Tibial nerve (tissue), 4 donors: ENCODE measurements around the gene JAK1.

Source experiments
- EP300 ChIP-seq, 2 donors: sonication (generic); formaldehyde crosslinking; IDR thresholded peaks; one replicate each; pipeline ENCODE4 v1.6.1; 2017; ENCODE audit warnings: antibody characterized with exemption in 2 of 2, mild to moderate bottlenecking in 1 of 2
- POLR2A ChIP-seq, 2 donors: fragments of 450-650 bp; IDR thresholded peaks; one replicate each; pipeline ENCODE4 v1.6.1; 2017; ENCODE audit warnings: antibody characterized with exemption in 2 of 2, mild to moderate bottlenecking in 2 of 2, moderate library complexity in 2 of 2
- TF ChIP-seq, protein P1 (sequence below), 5 experiments: fragments of 200-600 bp in 3 of 5; fragments of 450-650 bp in 2 of 5; sonication (generic) in 3 of 5; IDR thresholded peaks; one replicate each; pipeline ENCODE4 v1.5.1; 2016 to 2019; ENCODE audit warnings: antibody characterized with exemption in 5 of 5, mild to moderate bottlenecking in 3 of 5, moderate library complexity in 2 of 5

DNA sequence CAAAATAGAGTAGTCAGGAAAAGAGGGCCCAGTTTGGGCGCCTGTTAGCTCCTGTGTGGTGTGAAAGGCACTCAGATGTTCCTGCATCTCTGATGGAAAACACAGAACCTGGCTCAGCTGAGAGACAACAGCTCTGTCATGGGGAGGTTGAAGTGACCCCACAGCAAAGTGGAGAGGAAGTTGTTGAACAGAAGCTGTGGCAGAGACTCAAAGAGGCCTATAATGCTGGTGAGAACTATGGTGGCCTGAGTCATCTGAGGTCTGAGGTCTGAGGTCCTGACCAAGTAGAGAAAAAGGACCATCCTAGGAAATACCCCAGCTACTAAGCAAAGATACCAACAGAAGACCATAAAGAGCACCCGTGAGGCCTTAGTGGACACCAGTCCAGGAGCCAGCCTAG lies 45.6 kb upstream of the JAK1 start:
- TF ChIP-seq POLR2A (IDR thresholded peaks at IDR 0.05) (no peak), EP300 (IDR thresholded peaks at IDR 0.05) (no peak)
- TF ChIP-seq, protein P1, sequence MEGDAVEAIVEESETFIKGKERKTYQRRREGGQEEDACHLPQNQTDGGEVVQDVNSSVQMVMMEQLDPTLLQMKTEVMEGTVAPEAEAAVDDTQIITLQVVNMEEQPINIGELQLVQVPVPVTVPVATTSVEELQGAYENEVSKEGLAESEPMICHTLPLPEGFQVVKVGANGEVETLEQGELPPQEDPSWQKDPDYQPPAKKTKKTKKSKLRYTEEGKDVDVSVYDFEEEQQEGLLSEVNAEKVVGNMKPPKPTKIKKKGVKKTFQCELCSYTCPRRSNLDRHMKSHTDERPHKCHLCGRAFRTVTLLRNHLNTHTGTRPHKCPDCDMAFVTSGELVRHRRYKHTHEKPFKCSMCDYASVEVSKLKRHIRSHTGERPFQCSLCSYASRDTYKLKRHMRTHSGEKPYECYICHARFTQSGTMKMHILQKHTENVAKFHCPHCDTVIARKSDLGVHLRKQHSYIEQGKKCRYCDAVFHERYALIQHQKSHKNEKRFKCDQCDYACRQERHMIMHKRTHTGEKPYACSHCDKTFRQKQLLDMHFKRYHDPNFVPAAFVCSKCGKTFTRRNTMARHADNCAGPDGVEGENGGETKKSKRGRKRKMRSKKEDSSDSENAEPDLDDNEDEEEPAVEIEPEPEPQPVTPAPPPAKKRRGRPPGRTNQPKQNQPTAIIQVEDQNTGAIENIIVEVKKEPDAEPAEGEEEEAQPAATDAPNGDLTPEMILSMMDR (IDR thresholded peaks at IDR 0.05), result no peak
